ENCODE measurements around the gene ATXN1.
"Not testable (repeated sequence)": the region's sequence is repeated elsewhere in the genome, so short reads cannot be mapped to it uniquely, and the experiment has no call there.

- not testable (repeated sequence) for TF ChIP-seq CTCF (IDR thresholded peaks at IDR 0.05; ENCODE audit: poor library complexity, severe bottlenecking); POLR2AphosphoS5 (IDR thresholded peaks at IDR 0.05); REST (IDR thresholded peaks at IDR 0.05; ENCODE audit: borderline replicate concordance)
Observed at GRCh38 chr6:16615215-16615614, 146.0 kb downstream of the ATXN1 start.

All from neural cell (in vitro differentiated cells).